Measurements from ENCODE around the gene ERC1. TPM values are rescaled to one million over a fixed set of nuclear protein-coding genes. Genes with fewer than 3 reads are reported as not detected.

The ERC1 gene
- total RNA-seq, 1 experiment from 2014 or later = 39.4 TPM

DNA sequence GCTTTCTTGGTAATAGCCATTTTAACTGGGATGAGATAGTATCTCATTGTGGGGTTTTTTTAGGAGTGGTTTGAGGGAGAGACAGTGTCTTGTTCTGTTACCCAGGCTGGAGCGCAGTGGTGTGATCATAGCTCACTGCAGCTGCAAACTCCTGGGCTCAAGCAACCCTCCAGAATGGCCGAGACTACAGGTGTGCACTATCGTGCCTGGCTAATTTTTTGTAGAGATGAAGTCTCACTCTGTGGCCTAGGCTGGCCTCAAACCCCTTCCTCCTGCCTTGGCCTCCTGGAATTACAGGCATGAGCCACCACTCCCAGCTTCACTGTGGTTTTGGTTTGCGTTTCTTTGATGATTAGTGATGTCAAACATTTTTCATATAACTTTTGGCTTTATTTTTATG lies 293.6 kb downstream of the ERC1 start:
- no peaks in the 10 kb centered on the region for H3K9me3 Mint-ChIP-seq (ENCODE audit: low read depth, unreplicated experiment)
- CTCF ChIA-PET = interaction anchor here (0.5 kb wide), 1 partner anchor 180 kb away, joined by 3 read pairs; no protein-coding TSS in a partner anchor
- H3K27me3 Mint-ChIP-seq (ENCODE audit: unreplicated experiment) = no peaks in the 10 kb centered on the region
- intact Hi-C loops (cut with micrococcal nuclease; ENCODE audit: unreplicated experiment) = no loop called here
- H3K36me3 Mint-ChIP-seq (ENCODE audit: insufficient read depth, unreplicated experiment) = no peaks in the 10 kb centered on the region
- no TSS peak for BruUV-seq (replicated peaks)
- no peaks in the 10 kb centered on the region for H3K4me1 Mint-ChIP-seq (ENCODE audit: low read depth, unreplicated experiment)
- no peak overlapping the region for H3K27ac Mint-ChIP-seq (ENCODE audit: unreplicated experiment)
- H3K4me3 Mint-ChIP-seq (ENCODE audit: low read depth, unreplicated experiment) = no peak overlapping the region
- TF ChIP-seq, protein P1, sequence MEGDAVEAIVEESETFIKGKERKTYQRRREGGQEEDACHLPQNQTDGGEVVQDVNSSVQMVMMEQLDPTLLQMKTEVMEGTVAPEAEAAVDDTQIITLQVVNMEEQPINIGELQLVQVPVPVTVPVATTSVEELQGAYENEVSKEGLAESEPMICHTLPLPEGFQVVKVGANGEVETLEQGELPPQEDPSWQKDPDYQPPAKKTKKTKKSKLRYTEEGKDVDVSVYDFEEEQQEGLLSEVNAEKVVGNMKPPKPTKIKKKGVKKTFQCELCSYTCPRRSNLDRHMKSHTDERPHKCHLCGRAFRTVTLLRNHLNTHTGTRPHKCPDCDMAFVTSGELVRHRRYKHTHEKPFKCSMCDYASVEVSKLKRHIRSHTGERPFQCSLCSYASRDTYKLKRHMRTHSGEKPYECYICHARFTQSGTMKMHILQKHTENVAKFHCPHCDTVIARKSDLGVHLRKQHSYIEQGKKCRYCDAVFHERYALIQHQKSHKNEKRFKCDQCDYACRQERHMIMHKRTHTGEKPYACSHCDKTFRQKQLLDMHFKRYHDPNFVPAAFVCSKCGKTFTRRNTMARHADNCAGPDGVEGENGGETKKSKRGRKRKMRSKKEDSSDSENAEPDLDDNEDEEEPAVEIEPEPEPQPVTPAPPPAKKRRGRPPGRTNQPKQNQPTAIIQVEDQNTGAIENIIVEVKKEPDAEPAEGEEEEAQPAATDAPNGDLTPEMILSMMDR (IDR thresholded peaks at IDR 0.05; ENCODE audit: unreplicated experiment) = no peak
- no peak for DNase-seq

DNA sequence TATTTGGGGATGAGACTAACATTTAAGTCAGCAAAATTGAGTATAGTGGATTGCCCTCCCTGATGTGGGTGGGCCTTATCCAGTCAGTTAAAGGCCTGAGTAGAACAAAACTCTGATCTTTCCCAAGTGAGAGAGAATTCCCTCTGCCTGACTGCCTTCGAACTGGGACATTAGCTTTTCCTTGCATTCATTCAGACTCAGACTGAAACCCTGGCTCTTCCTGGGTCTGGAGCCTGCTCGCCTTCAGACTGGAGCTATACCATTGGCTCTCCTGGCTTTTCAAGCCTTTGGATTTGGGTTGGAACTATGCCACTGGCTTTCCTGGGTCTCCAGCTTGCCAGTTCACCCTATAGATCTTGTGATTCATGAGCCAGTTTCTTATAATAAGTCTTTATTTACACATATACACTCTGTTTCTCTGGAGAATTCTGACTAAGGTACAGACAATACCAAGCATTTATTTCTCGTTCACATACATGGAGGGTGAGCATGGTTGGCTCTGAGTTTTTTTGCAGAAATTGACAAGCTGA lies 296.5 kb downstream of the ERC1 start:
- CTCF ChIA-PET = interaction anchor here (0.5 kb wide), 1 partner anchor 10 kb away, joined by 3 read pairs; no protein-coding TSS in a partner anchor
- no peaks in the 10 kb centered on the region for H3K36me3 Mint-ChIP-seq (ENCODE audit: insufficient read depth, unreplicated experiment)
- TF ChIP-seq, protein P1 (IDR thresholded peaks at IDR 0.05; ENCODE audit: unreplicated experiment) = no peak
- H3K27ac Mint-ChIP-seq (ENCODE audit: unreplicated experiment) = no peak overlapping the region
- intact Hi-C loops (cut with micrococcal nuclease; ENCODE audit: unreplicated experiment) = no loop called here
- H3K4me3 Mint-ChIP-seq (ENCODE audit: low read depth, unreplicated experiment) = no peak overlapping the region
- no peaks in the 10 kb centered on the region for H3K4me1 Mint-ChIP-seq (ENCODE audit: low read depth, unreplicated experiment)
- BruUV-seq (replicated peaks) = no TSS peak
- no peaks in the 10 kb centered on the region for H3K9me3 Mint-ChIP-seq (ENCODE audit: low read depth, unreplicated experiment)
- no peak for DNase-seq
- H3K27me3 Mint-ChIP-seq (ENCODE audit: unreplicated experiment) = no peaks in the 10 kb centered on the region

DNA sequence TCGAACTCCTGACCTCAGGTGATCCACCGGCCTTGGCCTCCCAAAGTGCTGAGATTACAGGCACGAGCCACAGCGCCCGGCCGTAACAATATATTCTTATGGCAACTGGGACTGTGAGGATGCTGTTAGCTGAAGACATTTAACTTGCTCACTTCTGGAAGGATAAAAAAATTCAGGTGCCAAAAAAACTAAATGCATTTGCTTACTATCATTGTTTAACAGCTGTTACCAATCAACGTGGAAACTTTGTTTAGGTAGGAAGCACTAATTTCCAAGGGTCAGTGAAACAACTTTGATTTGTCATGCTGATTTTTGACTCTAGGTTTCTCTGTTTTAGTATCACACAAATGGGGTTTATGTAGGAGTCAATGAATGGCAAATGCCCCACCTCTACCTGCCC lies 297.3 kb downstream of the ERC1 start:
- H3K9me3 Mint-ChIP-seq (ENCODE audit: low read depth, unreplicated experiment) = no peaks in the 10 kb centered on the region
- no peaks in the 10 kb centered on the region for H3K27me3 Mint-ChIP-seq (ENCODE audit: unreplicated experiment)
- intact Hi-C loops (cut with micrococcal nuclease; ENCODE audit: unreplicated experiment) = no loop called here
- CTCF ChIA-PET = no interaction called here
- DNase-seq = no peak
- no peaks in the 10 kb centered on the region for H3K4me1 Mint-ChIP-seq (ENCODE audit: low read depth, unreplicated experiment)
- BruUV-seq (replicated peaks) = no TSS peak
- H3K36me3 Mint-ChIP-seq (ENCODE audit: insufficient read depth, unreplicated experiment) = no peaks in the 10 kb centered on the region
- no peak overlapping the region for H3K4me3 Mint-ChIP-seq (ENCODE audit: low read depth, unreplicated experiment)
- H3K27ac Mint-ChIP-seq (ENCODE audit: unreplicated experiment) = no peak overlapping the region
- TF ChIP-seq, protein P1 (IDR thresholded peaks at IDR 0.05; ENCODE audit: unreplicated experiment) = no peak

DNA sequence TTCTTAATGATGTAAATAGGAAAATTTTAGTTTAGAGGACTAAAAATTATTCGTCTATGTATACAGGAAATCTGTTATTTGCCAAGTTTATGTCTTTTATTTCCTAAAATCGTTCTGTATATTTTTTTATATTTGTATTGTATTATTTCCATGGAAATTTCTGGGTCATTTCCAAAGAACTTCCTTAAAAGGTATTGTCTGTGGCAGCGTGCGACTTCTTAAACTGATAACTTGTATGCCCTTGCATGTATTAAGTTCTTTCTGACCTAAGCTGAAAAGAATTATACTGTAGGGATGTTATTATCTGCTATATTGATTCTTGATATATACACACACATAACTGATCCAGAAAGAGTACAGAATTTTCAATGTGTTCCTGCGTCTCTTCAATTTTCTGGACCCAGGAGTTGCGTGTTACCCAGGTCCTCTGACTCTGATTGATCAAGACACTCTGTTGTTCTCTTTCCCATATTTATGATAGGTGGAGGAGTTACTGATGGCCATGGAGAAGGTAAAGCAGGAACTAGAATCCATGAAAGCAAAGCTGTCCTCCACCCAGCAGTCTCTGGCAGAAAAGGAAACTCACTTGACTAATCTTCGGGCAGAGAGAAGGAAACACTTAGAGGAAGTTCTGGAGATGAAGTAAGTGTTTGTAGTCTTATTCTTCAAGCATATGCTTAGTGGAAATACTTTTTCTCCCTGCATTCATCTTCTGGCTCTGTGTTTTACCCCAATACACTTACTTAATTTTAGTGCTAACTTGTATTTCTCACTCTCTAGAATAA lies 298.5 kb downstream of the ERC1 start:
- H3K27ac Mint-ChIP-seq (ENCODE audit: unreplicated experiment) = no peak overlapping the region
- TF ChIP-seq, protein P1 (IDR thresholded peaks at IDR 0.05; ENCODE audit: unreplicated experiment) = no peak
- intact Hi-C loops (cut with micrococcal nuclease; ENCODE audit: unreplicated experiment) = no loop called here
- H3K4me3 Mint-ChIP-seq (ENCODE audit: low read depth, unreplicated experiment) = no peak overlapping the region
- H3K27me3 Mint-ChIP-seq (ENCODE audit: unreplicated experiment) = no peaks in the 10 kb centered on the region
- H3K9me3 Mint-ChIP-seq (ENCODE audit: low read depth, unreplicated experiment) = no peaks in the 10 kb centered on the region
- CTCF ChIA-PET = no interaction called here
- no peaks in the 10 kb centered on the region for H3K36me3 Mint-ChIP-seq (ENCODE audit: insufficient read depth, unreplicated experiment)
- no TSS peak for BruUV-seq (replicated peaks)
- no peaks in the 10 kb centered on the region for H3K4me1 Mint-ChIP-seq (ENCODE audit: low read depth, unreplicated experiment)
- no peak for DNase-seq
